GM12872 (cell line): Measurements from ENCODE around the gene LRRC23.
A peak's percentile ranks its signal among the peaks of the same experiment; 100 is the strongest.

Experiments
- CTCF ChIP-seq: IDR thresholded peaks from 3 replicates; pipeline ENCODE4 v1.5.1; 2011; ENCODE audit warnings: low read depth, mild to moderate bottlenecking, low read length, moderate library complexity; ENCODE audit not compliant: insufficient read depth

Gene LRRC23

DNA sequence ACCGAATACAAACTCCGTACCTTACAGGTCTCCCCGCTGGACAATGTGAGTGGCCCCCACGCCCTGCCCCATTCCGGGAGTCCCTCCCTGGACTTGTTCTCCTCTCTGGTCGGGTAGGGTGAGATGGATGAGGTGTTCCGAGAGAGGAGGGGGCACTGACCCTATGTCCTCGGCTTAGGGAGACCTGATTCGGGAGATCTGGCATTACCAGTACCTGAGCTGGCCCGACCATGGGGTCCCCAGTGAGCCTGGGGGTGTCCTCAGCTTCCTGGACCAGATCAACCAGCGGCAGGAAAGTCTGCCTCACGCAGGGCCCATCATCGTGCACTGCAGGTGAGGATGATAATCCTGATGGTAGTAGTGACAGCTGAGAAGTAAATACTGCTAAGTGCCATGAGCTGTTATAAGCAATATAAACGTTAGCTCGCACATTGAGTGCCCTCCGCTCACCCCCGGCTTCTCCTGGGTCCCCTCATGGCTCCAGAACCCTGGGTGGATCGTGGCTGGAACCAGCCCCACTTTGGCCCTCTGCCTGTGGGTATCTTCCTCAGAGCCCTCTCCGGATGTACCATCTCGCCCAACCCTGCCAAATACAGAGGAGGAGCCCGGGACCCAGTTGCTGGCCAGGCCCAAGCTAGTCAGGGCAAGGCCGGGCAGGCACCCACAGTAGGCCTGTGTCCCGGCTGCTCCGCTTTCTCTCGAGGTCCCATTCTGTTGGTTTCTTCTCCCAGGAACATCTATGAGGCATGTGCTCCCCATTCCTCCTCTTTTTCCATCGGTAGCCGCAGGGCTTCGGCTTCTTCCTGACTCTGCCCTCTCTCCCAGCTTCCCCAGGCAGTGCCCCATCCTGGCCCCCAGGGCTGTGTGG lies 53.4 kb downstream of the LRRC23 start:
- no peak for TF ChIP-seq CTCF

DNA sequence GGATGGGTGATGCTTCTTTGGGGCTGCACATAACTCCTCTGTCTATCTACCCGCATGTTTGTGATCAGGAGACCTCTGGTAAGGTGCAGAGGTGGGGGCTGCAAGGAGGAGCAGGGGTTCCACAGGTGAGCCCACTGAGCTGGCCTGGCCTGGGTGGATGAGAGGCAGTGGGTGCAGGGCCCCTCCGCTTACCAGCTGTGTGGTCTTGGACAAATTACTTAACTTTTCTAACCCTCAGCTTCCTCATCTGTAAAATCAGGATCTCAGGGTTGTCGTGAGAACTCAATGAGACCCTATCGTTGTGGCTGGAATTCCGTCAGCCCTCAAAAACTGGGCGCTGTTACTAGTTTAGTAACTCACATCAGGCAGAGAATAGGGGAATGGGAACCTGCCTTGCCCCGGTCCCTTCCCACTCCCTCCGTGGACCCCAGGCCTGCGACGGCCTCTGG lies 54.0 kb downstream of the LRRC23 start:
- TF ChIP-seq CTCF: no peak

- TF ChIP-seq CTCF: no peak
Observed at GRCh38 chr12:6959058-6959804, 54.6 kb downstream of the LRRC23 start.

DNA sequence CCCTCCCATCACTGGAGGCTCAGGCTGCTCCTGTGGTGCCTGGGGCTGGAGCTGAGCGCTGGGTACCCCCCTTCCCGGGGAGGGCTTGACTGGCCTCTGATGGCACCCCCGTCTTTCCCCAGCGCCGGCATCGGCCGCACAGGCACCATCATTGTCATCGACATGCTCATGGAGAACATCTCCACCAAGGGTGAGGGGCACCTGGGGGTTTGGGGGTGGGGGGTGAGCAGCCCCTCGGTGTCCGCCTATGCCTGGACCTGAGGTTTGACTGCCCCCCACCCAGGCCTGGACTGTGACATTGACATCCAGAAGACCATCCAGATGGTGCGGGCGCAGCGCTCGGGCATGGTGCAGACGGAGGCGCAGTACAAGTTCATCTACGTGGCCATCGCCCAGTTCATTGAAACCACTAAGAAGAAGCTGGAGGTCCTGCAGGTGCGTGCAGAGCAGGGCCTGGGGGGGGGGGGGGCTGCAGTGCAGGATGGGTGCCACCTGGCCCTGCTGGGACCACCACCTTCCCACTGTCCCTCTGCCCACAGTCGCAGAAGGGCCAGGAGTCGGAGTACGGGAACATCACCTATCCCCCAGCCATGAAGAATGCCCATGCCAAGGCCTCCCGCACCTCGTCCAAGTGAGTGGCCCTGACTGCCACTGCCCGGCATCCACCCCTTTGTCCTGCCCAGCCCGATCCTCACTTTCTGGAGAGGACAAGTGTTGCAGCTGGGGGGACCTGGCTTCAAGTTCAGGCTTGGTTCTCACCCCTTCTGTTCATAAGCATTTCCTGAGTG lies 55.4 kb downstream of the LRRC23 start:
- TF ChIP-seq CTCF: no peak

DNA sequence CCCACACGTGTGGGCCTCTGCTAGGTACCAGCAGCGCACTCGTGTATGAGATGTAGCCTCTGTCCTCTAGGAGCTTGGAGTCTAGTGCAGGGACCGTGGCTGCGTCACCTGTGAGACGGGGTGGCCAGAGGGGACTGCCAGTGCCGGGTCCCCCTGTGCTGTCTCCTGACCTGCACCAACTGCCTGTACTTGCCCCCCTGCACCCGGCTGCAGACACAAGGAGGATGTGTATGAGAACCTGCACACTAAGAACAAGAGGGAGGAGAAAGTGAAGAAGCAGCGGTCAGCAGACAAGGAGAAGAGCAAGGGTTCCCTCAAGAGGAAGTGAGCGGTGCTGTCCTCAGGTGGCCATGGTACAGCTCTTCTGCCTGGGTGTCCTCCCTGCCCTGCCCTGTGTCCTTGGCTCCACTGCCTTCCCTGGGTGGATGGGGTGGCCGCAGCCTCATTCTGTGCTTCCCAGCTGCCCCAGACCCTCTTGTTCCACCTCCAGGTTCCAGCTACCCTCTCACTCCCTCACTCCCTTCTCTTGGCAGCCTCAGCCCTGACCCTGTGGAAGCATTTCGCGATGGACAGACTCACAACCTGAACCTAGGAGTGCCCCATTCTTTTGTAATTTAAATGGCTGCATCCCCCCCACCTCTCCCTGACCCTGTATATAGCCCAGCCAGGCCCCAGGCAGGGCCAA lies 56.1 kb downstream of the LRRC23 start:
- TF ChIP-seq CTCF: peak; percentile 71

DNA sequence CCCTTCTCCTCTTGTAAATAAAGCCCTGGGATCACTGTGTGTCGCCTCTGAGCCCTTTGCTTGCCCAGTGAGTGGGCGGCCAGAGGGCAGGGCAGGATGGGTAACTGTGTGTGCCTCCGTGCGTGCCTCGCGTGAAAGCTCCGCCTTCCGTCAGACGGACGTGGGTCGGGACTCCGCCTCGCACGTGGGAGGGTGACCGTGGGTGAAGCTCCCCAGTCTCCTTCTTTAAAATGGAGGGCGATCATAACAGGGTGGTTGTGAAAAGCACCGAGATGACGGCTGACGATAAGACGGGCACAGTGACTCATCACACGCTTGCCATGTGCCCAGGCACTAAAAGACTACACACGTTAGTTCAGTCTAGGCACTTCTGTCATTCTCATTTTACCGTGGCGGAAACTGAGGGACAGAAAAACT lies 56.7 kb downstream of the LRRC23 start:
- TF ChIP-seq CTCF: no peak
